Thymus (tissue), 11 donors: ENCODE data around the gene NLGN2. TPM values are rescaled to one million over a fixed set of nuclear protein-coding genes. Genes with fewer than 3 reads are reported as not detected.

Experiments used
- DNase-seq, 9 donors: peaks; one replicate each; pipeline ENCODE4 v3.0.0-alpha.2; 2013; ENCODE audit warnings: low spot score in 9 of 9, low read depth in 6 of 9, missing footprints in 1 of 9
- H3K27ac ChIP-seq, 2 donors: one replicate each; pipeline ENCODE4 v1.5.1; 2013; ENCODE audit warnings: control low read depth in 1 of 2, low read depth in 1 of 2, low read length in 1 of 2, mild to moderate bottlenecking in 1 of 2, moderate library complexity in 1 of 2
- H3K27me3 ChIP-seq, 2 donors: one replicate each; pipeline ENCODE4 v1.5.1; 2013; ENCODE audit warnings: low read length in 1 of 2; ENCODE audit not compliant: control insufficient read depth in 2 of 2, insufficient read depth in 1 of 2
- H3K36me3 ChIP-seq, 2 donors: one replicate each; pipeline ENCODE4 v1.5.1; 2013; ENCODE audit warnings: low read length in 1 of 2, mild to moderate bottlenecking in 1 of 2, moderate library complexity in 1 of 2; ENCODE audit not compliant: control insufficient read depth in 2 of 2, insufficient read depth in 2 of 2
- H3K4me1 ChIP-seq, 2 donors: one replicate each; pipeline ENCODE4 v1.5.1; 2013; ENCODE audit warnings: low read length in 2 of 2; ENCODE audit not compliant: control insufficient read depth in 2 of 2, insufficient read depth in 2 of 2
- H3K4me3 ChIP-seq, 2 donors: one replicate each; pipeline ENCODE4 v1.5.1; 2013; ENCODE audit warnings: low read length in 2 of 2, control low read depth in 1 of 2, mild to moderate bottlenecking in 1 of 2
- H3K9me3 ChIP-seq, 2 donors: one replicate each; pipeline ENCODE4 v1.5.1; 2013; ENCODE audit warnings: low read length in 1 of 2, mild to moderate bottlenecking in 1 of 2; ENCODE audit not compliant: control insufficient read depth in 2 of 2, insufficient read depth in 1 of 2
- WGBS: extraction: QIAGEN DNeasy Blood & Tissue Kit; methylation state at CpG from one replicate; pipeline ENCODE4 v1.1.7; 2013; 5-methylcytosine and 5-hydroxymethylcytosine counted together
- polyA plus RNA-seq: library from polyadenylated mRNA; stranded (reverse); fragments of 200-250 nt; gene quantifications from one replicate; pipeline ENCODE4 v1.2.3, GENCODE V29; 2013
- total RNA-seq: library from RNA; stranded (reverse); fragments of 120-200 nt; gene quantifications from one replicate; pipeline ENCODE4 v1.2.4, GENCODE V29; 2013
- donor health status: healthy.

The NLGN2 gene
- total and polyA plus RNA-seq, 2 donors, result 0.38 to 5.6 TPM

- Histone ChIP-seq H3K27me3 (peaks cover 37 to 71% of the 10 kb centered on the region in 2 donors), H3K4me3 (no peak overlapping the region), H3K36me3 (no peaks in the 10 kb centered on the region), H3K27ac (no peak overlapping the region), H3K9me3 (peaks cover 0 to 5% of the 10 kb centered on the region in 2 donors), H3K4me1 (peaks cover 5 to 9% of the 10 kb centered on the region in 2 donors)
- DNase-seq, result peak in 1 of 9 donors; percentile 20
- WGBS, result 59% methylated on average over 58 of the region's 58 CpGs
Measured at GRCh38 chr17:7408252-7408727, 645 bp downstream of the NLGN2 start.

GRCh38 chr17:7408863-7409262 is 1.2 kb downstream of the NLGN2 start:
- WGBS, result 93% methylated on average over 6 of the region's 6 CpGs
- Histone ChIP-seq H3K4me3 (no peak overlapping the region), H3K9me3 (peaks cover 0 to 5% of the 10 kb centered on the region in 2 donors), H3K27ac (no peak overlapping the region), H3K4me1 (peaks cover 0 to 5% of the 10 kb centered on the region in 2 donors), H3K36me3 (no peaks in the 10 kb centered on the region), H3K27me3 (peaks cover 37 to 74% of the 10 kb centered on the region in 2 donors)
- DNase-seq, result no peak

GRCh38 chr17:7409716-7410115 is 2.1 kb downstream of the NLGN2 start:
- WGBS, result 97% methylated on average over 6 of the region's 6 CpGs
- Histone ChIP-seq H3K36me3 (no peaks in the 10 kb centered on the region), H3K4me1 (peaks cover 0 to 5% of the 10 kb centered on the region in 2 donors), H3K4me3 (no peak overlapping the region), H3K27me3 (peaks cover 35 to 68% of the 10 kb centered on the region in 2 donors), H3K27ac (no peak overlapping the region), H3K9me3 (peaks cover 0 to 4% of the 10 kb centered on the region in 2 donors)
- DNase-seq, result no peak

- Histone ChIP-seq H3K4me3 (no peak overlapping the region), H3K27me3 (peaks cover 23 to 58% of the 10 kb centered on the region in 2 donors), H3K4me1 (no peaks in the 10 kb centered on the region), H3K9me3 (peaks cover 0 to under 1% of the 10 kb centered on the region in 2 donors), H3K36me3 (no peaks in the 10 kb centered on the region), H3K27ac (no peak overlapping the region)
- no peak for DNase-seq
- 97% methylated on average over 25 of the region's 25 CpGs for WGBS
Measured at GRCh38 chr17:7410634-7411426, 3.2 kb downstream of the NLGN2 start.

GRCh38 chr17:7411427-7411750 is 3.7 kb downstream of the NLGN2 start:
- H3K4me3 ChIP-seq, result no peak overlapping the region
- H3K27me3 ChIP-seq, result peaks cover 18 to 53% of the 10 kb centered on the region in 2 donors
- no peaks in the 10 kb centered on the region for H3K4me1 ChIP-seq
- DNase-seq, result no peak
- H3K27ac ChIP-seq, result no peak overlapping the region
- WGBS, result 98% methylated on average over 8 of the region's 8 CpGs
- H3K36me3 ChIP-seq, result no peaks in the 10 kb centered on the region
- peaks cover 0 to 1% of the 10 kb centered on the region in 2 donors for H3K9me3 ChIP-seq

GRCh38 chr17:7413346-7413985 is 5.8 kb downstream of the NLGN2 start:
- H3K36me3 ChIP-seq, result no peaks in the 10 kb centered on the region
- WGBS, result 92% methylated on average over 6 of the region's 6 CpGs

GRCh38 chr17:7414837-7415236 is 7.2 kb downstream of the NLGN2 start:
- no peak for DNase-seq
- WGBS, result 90% methylated on average over 14 of the region's 14 CpGs
- Histone ChIP-seq H3K27ac (no peak overlapping the region), H3K36me3 (no peaks in the 10 kb centered on the region), H3K27me3 (peaks cover 0 to 21% of the 10 kb centered on the region in 2 donors), H3K4me3 (no peak overlapping the region), H3K9me3 (peaks cover 0 to 1% of the 10 kb centered on the region in 2 donors), H3K4me1 (no peaks in the 10 kb centered on the region)

More at GRCh38 chr17:7413346-7413985, 5.8 kb downstream of the NLGN2 start:
- peaks cover under 1 to 35% of the 10 kb centered on the region in 2 donors for H3K27me3 ChIP-seq
- H3K27ac ChIP-seq, result no peak overlapping the region
- peaks cover 0 to 1% of the 10 kb centered on the region in 2 donors for H3K9me3 ChIP-seq
- no peak for DNase-seq
- no peaks in the 10 kb centered on the region for H3K4me1 ChIP-seq
- no peak overlapping the region for H3K4me3 ChIP-seq

GRCh38 chr17:7415784-7416183 is 8.1 kb downstream of the NLGN2 start:
- H3K4me1 ChIP-seq, result no peaks in the 10 kb centered on the region
- DNase-seq, result no peak
- H3K4me3 ChIP-seq, result no peak overlapping the region
- WGBS, result 98% methylated on average over 23 of the region's 23 CpGs
- H3K36me3 ChIP-seq, result no peaks in the 10 kb centered on the region
- no peak overlapping the region for H3K27ac ChIP-seq
- peaks cover 0 to 12% of the 10 kb centered on the region in 2 donors for H3K27me3 ChIP-seq
- peaks cover 0 to 1% of the 10 kb centered on the region in 2 donors for H3K9me3 ChIP-seq

- peaks cover 0 to 1% of the 10 kb centered on the region in 2 donors for H3K9me3 ChIP-seq
- no peak overlapping the region for H3K4me3 ChIP-seq
- H3K27ac ChIP-seq, result no peak overlapping the region
- H3K4me1 ChIP-seq, result no peaks in the 10 kb centered on the region
- 96% methylated on average over 6 of the region's 6 CpGs for WGBS
- no peaks in the 10 kb centered on the region for H3K36me3 ChIP-seq
- no peak for DNase-seq
- peaks cover 0 to 6% of the 10 kb centered on the region in 2 donors for H3K27me3 ChIP-seq
Measured at GRCh38 chr17:7416323-7416722, 8.7 kb downstream of the NLGN2 start.
